ENCODE results near the gene CPSF3. TPM values are rescaled to one million over a fixed set of nuclear protein-coding genes. Genes with fewer than 3 reads are reported as not detected.

CPSF3 gene
- total and polyA plus RNA-seq, 2 of the 4 experiments (the other 2 are of a cell fraction): 29.2 to 64.5 TPM

- H3K9me3 ChIP-seq (ENCODE audit: control insufficient read depth, insufficient read depth, low read length): no peaks in the 10 kb centered on the region
- no peak overlapping the region for H2AK5ac ChIP-seq (ENCODE audit: low read depth, low read length)
- H3K56ac ChIP-seq (ENCODE audit: extremely low read depth, insufficient read depth, low read length): no peak overlapping the region
- 0 out of 2 replicates have a peak overlapping the region, but pooled peaks have one; percentile 8 for H3K4ac ChIP-seq (ENCODE audit: low read depth, low read length)
- H2BK20ac ChIP-seq (ENCODE audit: low read depth, low read length): no peak overlapping the region
- H4K20me1 ChIP-seq (ENCODE audit: insufficient read depth, low read length): no peaks in the 10 kb centered on the region
- H3K4me1 ChIP-seq (ENCODE audit: control insufficient read depth, insufficient read depth, low read length): peaks cover 5% of the 10 kb centered on the region; the same call in 1 of the 2 replicates
- no peak overlapping the region for H2AFZ ChIP-seq (replicated peaks; ENCODE audit: low read length, poor library complexity)
- dilution Hi-C loops (cut with HindIII; ENCODE audit: low sequenced_read_pairs, unreplicated experiment) (no loop called here), in situ Hi-C loops (cut with MboI; ENCODE audit: low sequenced_read_pairs) (no loop called here), intact Hi-C loops (cut with micrococcal nuclease) (no loop called here)
- H2AK9ac ChIP-seq (replicated peaks; ENCODE audit: low read depth, low read length, poor library complexity): no peak overlapping the region
- no peaks in the 10 kb centered on the region for H3K27me3 ChIP-seq (ENCODE audit: control insufficient read depth, insufficient read depth, low read length)
- no peak overlapping the region for H2BK120ac ChIP-seq (ENCODE audit: low read depth, low read length)
- no peak overlapping the region for H3K4me2 ChIP-seq (ENCODE audit: low read depth, low read length)
- TF ChIP-seq RAD21 (IDR thresholded peaks at IDR 0.05; ENCODE audit: low read length): no peak
- TF ChIP-seq, protein P1, sequence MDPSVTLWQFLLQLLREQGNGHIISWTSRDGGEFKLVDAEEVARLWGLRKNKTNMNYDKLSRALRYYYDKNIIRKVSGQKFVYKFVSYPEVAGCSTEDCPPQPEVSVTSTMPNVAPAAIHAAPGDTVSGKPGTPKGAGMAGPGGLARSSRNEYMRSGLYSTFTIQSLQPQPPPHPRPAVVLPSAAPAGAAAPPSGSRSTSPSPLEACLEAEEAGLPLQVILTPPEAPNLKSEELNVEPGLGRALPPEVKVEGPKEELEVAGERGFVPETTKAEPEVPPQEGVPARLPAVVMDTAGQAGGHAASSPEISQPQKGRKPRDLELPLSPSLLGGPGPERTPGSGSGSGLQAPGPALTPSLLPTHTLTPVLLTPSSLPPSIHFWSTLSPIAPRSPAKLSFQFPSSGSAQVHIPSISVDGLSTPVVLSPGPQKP (IDR thresholded peaks at IDR 0.05; ENCODE audit: borderline replicate concordance, low read depth, low read length): no peak
- no peak for TF ChIP-seq USF2 (IDR thresholded peaks at IDR 0.05; ENCODE audit: low read depth, low read length)
- ChIA-PET POLR2A (ENCODE audit: unreplicated experiment) (no interaction called here), CTCF (no interaction called here)
- peak; percentile 73 for ATAC-seq (ENCODE audit: low read depth)
- H2BK15ac ChIP-seq (ENCODE audit: low read depth, low read length): no peak overlapping the region
- peaks cover 7 to 21% of the 10 kb centered on the region in 2 experiments; a peak in 3 of 4 replicates for H3K79me1 ChIP-seq (ENCODE audit: low read depth in 1 of 2, low read length in 2 of 2)
- no peak overlapping the region for H3K18ac ChIP-seq (ENCODE audit: low read depth, low read length)
- H3K9ac ChIP-seq (ENCODE audit: low read depth, low read length): no peak overlapping the region
- H4K5ac ChIP-seq (ENCODE audit: low read depth, low read length): no peak overlapping the region
- 92% methylated on average over 4 of the region's 6 CpGs; no CpG with 5 or more reads in 1 of the 2 experiments for WGBS, 2 experiments (ENCODE audit: extremely low coverage in 2 of 2, insufficient read length in 1 of 2)
- H3K14ac ChIP-seq (replicated peaks; ENCODE audit: low read depth, low read length): no peak overlapping the region
- no peak overlapping the region for H4K8ac ChIP-seq (ENCODE audit: low read depth in 2 of 2, low read length in 2 of 2)
- H3K36me3 ChIP-seq (ENCODE audit: control insufficient read depth, insufficient read depth, low read length): peaks cover 15% of the 10 kb centered on the region
- no TSS peak for BruUV-seq (replicated peaks)
- H4K91ac ChIP-seq (ENCODE audit: insufficient read depth, low read depth, low read length): no peak overlapping the region
- no peak overlapping the region for H3K4me3 ChIP-seq (ENCODE audit: insufficient read depth, low read depth, low read length)
- no peak overlapping the region for H3K23ac ChIP-seq (ENCODE audit: low read depth, low read length)
- H2BK5ac ChIP-seq (ENCODE audit: low read depth, low read length, poor library complexity, severe bottlenecking): no peak overlapping the region
- DNase-seq: peak; percentile 32
- peaks cover 10% of the 10 kb centered on the region for H3K9me1 ChIP-seq (ENCODE audit: insufficient read depth, low read length)
- H3K27ac ChIP-seq (ENCODE audit: insufficient read depth, low read length): no peak overlapping the region
Measured at GRCh38 chr2:9462886-9463697, 39.6 kb downstream of the CPSF3 start.

Measured in IMR-90 (cell line).